ENCODE measurements around the gene ADNP.

The ADNP gene

GRCh38 chr20:50874758-50875665, 56.2 kb downstream of the ADNP start:
- Histone ChIP-seq H3K4me3 (ENCODE audit: low read depth, low read length) (no peak overlapping the region), H3K9me3 (ENCODE audit: control insufficient read depth, low read length) (no peaks in the 10 kb centered on the region), H2AFZ (no peak overlapping the region), H3K79me2 (no peaks in the 10 kb centered on the region), H3K4me2 (ENCODE audit: low read length) (no peak overlapping the region), H3K36me3 (ENCODE audit: control insufficient read depth, insufficient read depth, low read length) (no peaks in the 10 kb centered on the region), H3K27ac (no peak overlapping the region), H3K9ac (no peak overlapping the region), H3K4me1 (no peaks in the 10 kb centered on the region), H3K27me3 (ENCODE audit: control insufficient read depth, insufficient read depth, low read length) (no peaks in the 10 kb centered on the region)
- TF ChIP-seq CTCF (IDR thresholded peaks at IDR 0.05) = no peak

- TF ChIP-seq CTCF (IDR thresholded peaks at IDR 0.05) = no peak
- Histone ChIP-seq H3K36me3 (ENCODE audit: control insufficient read depth, insufficient read depth, low read length) (no peaks in the 10 kb centered on the region), H3K9ac (no peak overlapping the region)
Observed at GRCh38 chr20:50874111-50874757, 57.0 kb downstream of the ADNP start.

GRCh38 chr20:50873585-50873984, 57.7 kb downstream of the ADNP start:
- no peak for TF ChIP-seq CTCF (IDR thresholded peaks at IDR 0.05)
- Histone ChIP-seq H3K27me3 (ENCODE audit: control insufficient read depth, insufficient read depth, low read length) (no peaks in the 10 kb centered on the region), H3K36me3 (ENCODE audit: control insufficient read depth, insufficient read depth, low read length) (no peaks in the 10 kb centered on the region), H3K9ac (no peak overlapping the region), H3K4me2 (ENCODE audit: low read length) (no peak overlapping the region), H3K9me3 (ENCODE audit: control insufficient read depth, low read length) (no peaks in the 10 kb centered on the region), H3K79me2 (no peaks in the 10 kb centered on the region), H3K27ac (no peak overlapping the region), H3K4me1 (no peaks in the 10 kb centered on the region), H3K4me3 (ENCODE audit: low read depth, low read length) (no peak overlapping the region), H2AFZ (no peak overlapping the region)

More at GRCh38 chr20:50874111-50874757, 57.0 kb downstream of the ADNP start:
- Histone ChIP-seq H3K4me2 (ENCODE audit: low read length) (no peak overlapping the region), H3K4me1 (no peaks in the 10 kb centered on the region), H3K27ac (no peak overlapping the region), H2AFZ (no peak overlapping the region), H3K27me3 (ENCODE audit: control insufficient read depth, insufficient read depth, low read length) (no peaks in the 10 kb centered on the region), H3K79me2 (no peaks in the 10 kb centered on the region), H3K4me3 (ENCODE audit: low read depth, low read length) (no peak overlapping the region), H3K9me3 (ENCODE audit: control insufficient read depth, low read length) (no peaks in the 10 kb centered on the region)

- H3K9me3 ChIP-seq (ENCODE audit: control insufficient read depth, low read length) = no peaks in the 10 kb centered on the region
- no peak for TF ChIP-seq CTCF (IDR thresholded peaks at IDR 0.05)
- H3K27ac ChIP-seq = no peak overlapping the region
- peaks cover 2% of the 10 kb centered on the region for H3K79me2 ChIP-seq
- H3K9ac ChIP-seq = no peak overlapping the region
- no peak overlapping the region for H3K4me3 ChIP-seq (ENCODE audit: low read depth, low read length)
- H3K27me3 ChIP-seq (ENCODE audit: control insufficient read depth, insufficient read depth, low read length) = no peaks in the 10 kb centered on the region
- H3K36me3 ChIP-seq (ENCODE audit: control insufficient read depth, insufficient read depth, low read length) = no peaks in the 10 kb centered on the region
- H3K4me2 ChIP-seq (ENCODE audit: low read length) = no peak overlapping the region
- no peak overlapping the region for H2AFZ ChIP-seq
- peaks cover 6% of the 10 kb centered on the region for H3K4me1 ChIP-seq
Observed at GRCh38 chr20:50872560-50873425, 58.4 kb downstream of the ADNP start.
